Ramos (cell line): Measurements from ENCODE around the gene TNIK.

Source experiments
- in situ Hi-C: fragments of 300-500 bp; cut with MboI; formaldehyde crosslinking; loops from one replicate; pipeline ENCODE4 v1.14.3; 2022; ENCODE audit warnings: low sequenced_read_pairs; ENCODE audit not compliant: unreplicated experiment

The TNIK gene

DNA sequence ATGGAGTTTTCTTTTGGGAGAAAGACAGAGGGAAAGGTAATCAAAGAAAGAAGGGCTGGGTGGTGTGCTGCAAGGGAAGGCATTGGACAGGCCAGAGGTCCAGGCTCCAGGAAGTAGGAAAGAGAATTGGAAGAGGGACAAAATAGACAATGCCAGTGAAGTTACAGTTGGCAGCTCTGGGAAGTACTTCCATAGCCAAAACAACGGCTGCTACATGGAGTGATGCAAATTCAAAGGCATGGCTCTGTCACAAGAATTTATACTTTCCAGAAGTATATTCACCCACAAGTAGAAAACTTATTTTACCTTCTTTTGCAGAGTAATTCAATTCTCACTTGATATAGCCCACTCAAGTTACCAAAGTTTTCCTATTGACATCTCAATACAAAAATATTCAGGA is 191.5 kb downstream of the TNIK start:
- in situ Hi-C loops = no loop called here

DNA sequence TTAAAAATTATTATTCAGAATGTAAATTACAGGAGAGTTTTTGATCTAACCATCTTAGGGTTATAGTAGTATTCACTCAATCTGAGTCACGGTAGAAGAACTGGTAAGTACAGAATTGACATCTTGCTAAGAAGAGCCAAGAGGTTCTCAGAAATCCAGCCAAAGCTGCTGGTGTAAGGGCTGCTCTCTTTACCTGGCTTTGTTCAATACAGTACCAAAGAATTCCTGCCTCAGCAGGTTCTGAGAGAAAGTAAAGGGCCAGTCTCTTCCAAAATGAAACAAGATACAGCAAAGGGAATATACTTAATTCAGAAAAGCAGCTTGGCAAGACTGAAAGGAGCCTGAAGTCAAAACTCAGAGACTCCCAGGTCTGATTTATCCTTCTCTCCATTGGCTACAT is 193.1 kb downstream of the TNIK start:
- in situ Hi-C loops = no loop called here

- in situ Hi-C loops = no loop called here
Measured at GRCh38 chr3:171266740-171267073, 193.5 kb downstream of the TNIK start.

GRCh38 chr3:171266034-171266739 is 194.0 kb downstream of the TNIK start:
- in situ Hi-C loops = no loop called here

DNA sequence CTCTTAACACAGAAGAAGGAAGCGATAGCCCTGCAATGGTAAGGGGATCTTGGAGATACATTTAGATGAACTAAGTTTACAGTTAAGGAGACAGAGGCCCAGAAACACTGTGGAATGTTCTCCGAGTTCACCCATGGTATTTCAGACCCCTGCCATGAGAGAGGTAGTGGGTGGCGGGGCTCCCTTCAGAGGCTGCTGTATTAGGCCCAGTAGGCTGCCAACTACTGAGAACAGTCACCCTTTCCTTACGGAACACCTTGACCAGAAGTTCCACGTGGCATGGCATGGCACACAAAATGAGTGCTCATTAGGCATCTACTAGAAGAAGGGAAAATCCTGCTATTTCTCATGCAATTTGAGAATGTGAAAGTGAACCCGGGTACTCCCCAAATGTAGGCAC is 195.4 kb downstream of the TNIK start:
- in situ Hi-C loops = no loop called here

GRCh38 chr3:171262431-171262830 is 197.8 kb downstream of the TNIK start:
- in situ Hi-C loops = no loop called here

- in situ Hi-C loops = no loop called here
Measured at GRCh38 chr3:171261487-171261886, 198.7 kb downstream of the TNIK start.

- in situ Hi-C loops = no loop called here
Measured at GRCh38 chr3:171260899-171261298, 199.3 kb downstream of the TNIK start.

DNA sequence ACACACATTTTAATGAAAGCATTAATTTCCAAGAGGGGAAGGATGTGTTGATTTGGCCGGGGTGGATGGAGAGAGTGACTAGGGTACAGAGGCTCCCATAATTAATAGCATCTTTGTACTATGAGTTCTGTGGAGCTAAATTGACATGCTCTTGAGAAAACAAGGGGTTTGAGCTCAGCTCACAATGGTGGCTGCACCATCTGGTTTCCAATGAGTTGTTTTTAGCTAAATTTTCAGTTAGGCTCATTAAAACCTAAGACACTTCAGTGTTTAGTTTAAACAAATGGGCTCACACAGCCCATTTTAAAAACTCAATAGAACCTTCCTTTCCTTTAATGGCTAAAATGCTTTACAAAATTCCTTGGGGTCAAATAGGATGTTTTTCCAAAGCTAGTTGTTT is 199.7 kb downstream of the TNIK start:
- in situ Hi-C loops = no loop called here

GRCh38 chr3:171258316-171258715 is 201.9 kb downstream of the TNIK start:
- in situ Hi-C loops = no loop called here

GRCh38 chr3:171257251-171258203 is 202.7 kb downstream of the TNIK start:
- in situ Hi-C loops = no loop called here

- in situ Hi-C loops = no loop called here
Measured at GRCh38 chr3:171256445-171257250, 203.6 kb downstream of the TNIK start.

- in situ Hi-C loops = no loop called here
Measured at GRCh38 chr3:171255236-171255806, 204.9 kb downstream of the TNIK start.

GRCh38 chr3:171254315-171254714 is 205.9 kb downstream of the TNIK start:
- in situ Hi-C loops = no loop called here

GRCh38 chr3:171251835-171252234 is 208.4 kb downstream of the TNIK start:
- in situ Hi-C loops = no loop called here

- in situ Hi-C loops = no loop called here
Measured at GRCh38 chr3:171250444-171250843, 209.8 kb downstream of the TNIK start.

GRCh38 chr3:171249245-171249644 is 211.0 kb downstream of the TNIK start:
- in situ Hi-C loops = no loop called here

DNA sequence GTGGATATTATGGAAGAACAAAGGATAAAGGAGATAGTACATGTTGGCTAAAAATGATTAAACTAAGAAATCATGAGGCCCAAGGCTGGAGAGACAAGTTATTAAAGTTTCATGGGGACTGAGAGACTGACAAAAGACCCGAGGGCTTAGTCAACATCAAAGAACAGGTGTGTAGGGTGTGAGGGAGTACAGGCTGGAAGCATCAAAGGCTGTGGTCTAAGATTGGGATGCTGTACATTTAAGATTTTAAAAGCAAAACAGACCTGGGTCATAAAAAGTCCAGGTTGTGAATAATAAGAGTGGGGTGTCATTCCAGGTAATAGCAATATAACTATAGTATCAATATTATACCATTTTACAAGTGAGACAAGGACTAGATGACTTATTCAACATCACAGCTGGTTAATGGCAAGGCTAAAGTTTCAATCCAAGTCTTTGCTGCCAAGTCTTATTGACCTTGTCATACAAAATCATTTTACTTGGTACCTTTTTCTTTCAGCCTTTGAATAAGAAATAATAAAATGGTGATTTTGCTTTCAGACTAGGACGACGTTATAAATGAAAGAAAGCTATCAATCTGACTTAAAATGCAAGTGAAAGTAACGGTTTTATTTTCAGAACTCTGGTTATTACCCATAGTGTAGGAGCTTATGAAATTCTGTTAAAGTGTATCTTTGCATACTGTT is 211.6 kb downstream of the TNIK start:
- in situ Hi-C loops = no loop called here

GRCh38 chr3:171245796-171246765 is 214.1 kb downstream of the TNIK start:
- in situ Hi-C loops = no loop called here
